GM12875 (cell line): ENCODE data around the gene NNT.

Source experiments
- H3K4me3 ChIP-seq: one replicate; pipeline ENCODE4 v1.5.1; 2011; ENCODE audit warnings: low read depth, low read length, control low read depth
- CTCF ChIP-seq: IDR thresholded peaks from 2 replicates; pipeline ENCODE4 v1.5.1; 2011; ENCODE audit warnings: low read depth, mild to moderate bottlenecking, control low read depth, inconsistent platforms, low read length, moderate library complexity, borderline replicate concordance; ENCODE audit not compliant: insufficient read depth

The NNT gene

DNA sequence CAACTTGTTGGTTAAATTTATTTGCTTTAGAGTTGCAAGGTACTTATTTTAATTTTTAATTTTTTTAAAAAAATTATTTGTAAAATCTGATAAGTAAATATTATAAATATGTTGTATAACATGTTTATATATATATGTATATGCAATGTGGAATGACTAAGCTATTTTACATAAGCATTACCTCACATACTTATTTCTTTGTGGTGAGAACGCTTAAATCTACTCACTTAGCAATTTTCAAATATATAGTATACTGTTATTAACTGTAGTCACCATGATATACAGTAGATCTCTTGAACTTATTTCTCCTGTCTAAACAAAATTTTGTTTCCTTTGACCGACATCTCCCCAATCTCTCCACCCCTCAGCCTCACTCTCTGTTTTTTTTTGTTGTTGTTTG is 147.8 kb downstream of the NNT start:
- H3K4me3 ChIP-seq, result no peak overlapping the region
- no peak for TF ChIP-seq CTCF

GRCh38 chr5:43753069-43753468 is 150.1 kb downstream of the NNT start:
- H3K4me3 ChIP-seq, result no peak overlapping the region
- peak; percentile 32; the same call in 1 of the 2 replicates for TF ChIP-seq CTCF
